ENCODE data around the gene CD1E. TPM values are rescaled to one million over a fixed set of nuclear protein-coding genes. Genes with fewer than 3 reads are reported as not detected.

Gene CD1E
- total RNA-seq, 2 experiments from 2014 or later: not detected

DNA sequence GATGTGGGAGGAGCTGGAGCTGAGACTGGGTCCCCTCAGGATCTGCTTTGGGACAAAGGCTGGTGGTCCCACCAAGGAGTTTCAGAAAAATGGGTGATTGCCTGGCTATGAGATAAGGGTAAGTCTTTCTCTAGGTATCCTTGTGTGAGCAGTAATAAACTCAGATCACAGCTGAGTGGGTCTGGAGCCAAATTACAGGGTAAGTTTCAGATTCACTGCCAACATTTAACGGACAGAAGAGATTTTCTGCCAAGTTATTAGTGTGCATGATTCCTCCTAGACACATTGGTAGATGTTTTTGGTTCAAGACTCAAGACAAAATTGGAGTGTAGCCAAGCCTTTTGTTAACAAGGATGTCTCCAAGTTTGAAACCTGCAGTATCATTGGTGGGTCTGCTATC lies 29.8 kb upstream of the CD1E start:
- Mint-ChIP-seq H3K27me3 (peaks cover 18% of the 10 kb centered on the region), H3K4me1 (ENCODE audit: low read depth) (no peaks in the 10 kb centered on the region), H3K4me3 (no peak overlapping the region), H3K36me3 (ENCODE audit: low read depth) (no peaks in the 10 kb centered on the region), H3K9me3 (peaks cover 8% of the 10 kb centered on the region), H3K27ac (no peak overlapping the region)
- no peak for DNase-seq
- intact Hi-C loops (cut with DNase I, micrococcal nuclease): no loop called here
- no peak for ATAC-seq (ENCODE audit: poor library complexity)
- Histone ChIP-seq H3K9me3 (ENCODE audit: control insufficient read depth in 1 of 2, insufficient read depth in 1 of 2, low read length in 2 of 2) (peaks cover 0 to 6% of the 10 kb centered on the region in 2 experiments), H3K27ac (ENCODE audit: low read depth in 1 of 2, low read length in 2 of 2) (no peak overlapping the region), H3K4me1 (ENCODE audit: insufficient read depth, low read length) (no peaks in the 10 kb centered on the region), H3K4me3 (ENCODE audit: low read length) (no peak overlapping the region), H3K36me3 (ENCODE audit: insufficient read depth, low read length) (no peaks in the 10 kb centered on the region), H3K27me3 (ENCODE audit: control insufficient read depth in 1 of 2, insufficient read depth in 2 of 2, low read length in 2 of 2) (peaks cover 0 to 9% of the 10 kb centered on the region in 2 experiments)
- ChIA-PET CTCF (no interaction called here), POLR2A (no interaction called here)
- TF ChIP-seq, protein P1, sequence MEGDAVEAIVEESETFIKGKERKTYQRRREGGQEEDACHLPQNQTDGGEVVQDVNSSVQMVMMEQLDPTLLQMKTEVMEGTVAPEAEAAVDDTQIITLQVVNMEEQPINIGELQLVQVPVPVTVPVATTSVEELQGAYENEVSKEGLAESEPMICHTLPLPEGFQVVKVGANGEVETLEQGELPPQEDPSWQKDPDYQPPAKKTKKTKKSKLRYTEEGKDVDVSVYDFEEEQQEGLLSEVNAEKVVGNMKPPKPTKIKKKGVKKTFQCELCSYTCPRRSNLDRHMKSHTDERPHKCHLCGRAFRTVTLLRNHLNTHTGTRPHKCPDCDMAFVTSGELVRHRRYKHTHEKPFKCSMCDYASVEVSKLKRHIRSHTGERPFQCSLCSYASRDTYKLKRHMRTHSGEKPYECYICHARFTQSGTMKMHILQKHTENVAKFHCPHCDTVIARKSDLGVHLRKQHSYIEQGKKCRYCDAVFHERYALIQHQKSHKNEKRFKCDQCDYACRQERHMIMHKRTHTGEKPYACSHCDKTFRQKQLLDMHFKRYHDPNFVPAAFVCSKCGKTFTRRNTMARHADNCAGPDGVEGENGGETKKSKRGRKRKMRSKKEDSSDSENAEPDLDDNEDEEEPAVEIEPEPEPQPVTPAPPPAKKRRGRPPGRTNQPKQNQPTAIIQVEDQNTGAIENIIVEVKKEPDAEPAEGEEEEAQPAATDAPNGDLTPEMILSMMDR (IDR thresholded peaks at IDR 0.05): no peak

GRCh38 chr1:158324395-158324794 lies 29.3 kb upstream of the CD1E start:
- TF ChIP-seq, protein P1 (IDR thresholded peaks at IDR 0.05): no peak
- H3K9me3 ChIP-seq (ENCODE audit: control insufficient read depth in 1 of 2, insufficient read depth in 1 of 2, low read length in 2 of 2): peaks cover 0 to 6% of the 10 kb centered on the region in 2 experiments
- intact Hi-C loops (cut with DNase I, micrococcal nuclease): no loop called here
- Mint-ChIP-seq H3K9me3 (peaks cover 8% of the 10 kb centered on the region), H3K27me3 (peaks cover 23% of the 10 kb centered on the region), H3K36me3 (ENCODE audit: low read depth) (no peaks in the 10 kb centered on the region), H3K27ac (no peak overlapping the region), H3K4me3 (no peak overlapping the region), H3K4me1 (ENCODE audit: low read depth) (no peaks in the 10 kb centered on the region)
- peaks cover 0 to 11% of the 10 kb centered on the region in 2 experiments for H3K27me3 ChIP-seq (ENCODE audit: control insufficient read depth in 1 of 2, insufficient read depth in 2 of 2, low read length in 2 of 2)
- ChIA-PET CTCF (no interaction called here), POLR2A (no interaction called here)
- DNase-seq: no peak
- no peak for ATAC-seq (ENCODE audit: poor library complexity)
- no peaks in the 10 kb centered on the region for H3K36me3 ChIP-seq (ENCODE audit: insufficient read depth, low read length)
- H3K27ac ChIP-seq (ENCODE audit: low read depth in 1 of 2, low read length in 2 of 2): no peak overlapping the region
- no peak overlapping the region for H3K4me3 ChIP-seq (ENCODE audit: low read length)
- no peaks in the 10 kb centered on the region for H3K4me1 ChIP-seq (ENCODE audit: insufficient read depth, low read length)

DNA sequence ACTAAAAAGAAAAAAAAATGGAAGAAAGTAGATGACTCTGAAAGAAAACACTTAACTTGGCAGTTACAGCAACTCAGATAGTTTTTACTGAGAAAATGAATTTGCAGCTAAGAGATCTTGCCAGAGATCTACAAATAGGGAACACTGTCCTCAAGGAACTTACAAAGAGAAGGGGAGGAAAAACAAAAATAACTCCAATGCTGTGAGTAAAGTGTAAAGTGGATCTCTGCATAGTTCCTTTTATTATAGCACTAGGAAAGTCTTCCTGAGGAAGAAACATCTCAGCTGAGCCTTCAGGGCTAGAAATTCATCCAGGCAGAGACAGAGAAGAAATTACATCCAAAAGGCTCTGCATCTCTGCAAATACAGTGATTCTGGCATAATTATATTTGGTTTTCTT lies 26.2 kb upstream of the CD1E start:
- Histone ChIP-seq H3K4me3 (ENCODE audit: low read length) (no peak overlapping the region), H3K36me3 (ENCODE audit: insufficient read depth, low read length) (no peaks in the 10 kb centered on the region), H3K27me3 (ENCODE audit: control insufficient read depth in 1 of 2, insufficient read depth in 2 of 2, low read length in 2 of 2) (peaks cover 0 to 21% of the 10 kb centered on the region in 2 experiments), H3K4me1 (ENCODE audit: insufficient read depth, low read length) (no peaks in the 10 kb centered on the region), H3K27ac (ENCODE audit: low read depth in 1 of 2, low read length in 2 of 2) (no peak overlapping the region), H3K9me3 (ENCODE audit: control insufficient read depth in 1 of 2, insufficient read depth in 1 of 2, low read length in 2 of 2) (peaks cover 0 to 6% of the 10 kb centered on the region in 2 experiments)
- no peak for DNase-seq
- no peaks in the 10 kb centered on the region for H3K4me1 Mint-ChIP-seq (ENCODE audit: low read depth)
- no peak for ATAC-seq (ENCODE audit: poor library complexity)
- intact Hi-C loops (cut with DNase I, micrococcal nuclease): no loop called here
- H3K36me3 Mint-ChIP-seq (ENCODE audit: low read depth): no peaks in the 10 kb centered on the region
- CTCF ChIA-PET: no interaction called here
- POLR2A ChIA-PET: no interaction called here
- TF ChIP-seq, protein P1 (IDR thresholded peaks at IDR 0.05): no peak
- H3K27me3 Mint-ChIP-seq: peaks cover 23% of the 10 kb centered on the region
- H3K4me3 Mint-ChIP-seq: no peak overlapping the region
- H3K9me3 Mint-ChIP-seq: peaks cover 8% of the 10 kb centered on the region
- no peak overlapping the region for H3K27ac Mint-ChIP-seq

Data from CD4-positive, alpha-beta T cell (primary cell).